ENCODE measurements around the gene OR51I2.

Gene OR51I2

DNA sequence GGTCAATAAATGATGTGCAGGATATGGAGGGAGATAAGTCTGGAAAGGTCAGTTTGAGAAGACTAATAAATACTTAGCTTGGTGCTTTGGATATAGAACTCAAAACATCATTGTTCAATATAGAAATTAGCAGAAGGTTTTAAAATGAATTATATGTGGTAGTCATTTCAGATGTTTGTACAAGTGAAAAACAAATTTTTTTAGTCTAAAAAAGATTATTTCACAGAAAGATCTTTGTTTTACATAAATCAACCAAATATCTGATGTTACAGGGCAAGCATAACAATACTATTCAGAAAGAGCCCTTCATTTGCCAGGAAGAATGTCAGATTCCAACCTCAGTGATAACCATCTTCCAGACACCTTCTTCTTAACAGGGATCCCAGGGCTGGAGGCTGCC lies 39.3 kb downstream of the OR51I2 start, which contains the start of gene OR52D1:
Gene OR52D1, plus strand, starts transcription at position 301 of the 400 bp plus-strand sequence. Its CDS starts 22 bp downstream, at position 323.
- no peak for TF ChIP-seq CTCF (IDR thresholded peaks at IDR 0.05; ENCODE audit: low read depth, low read length)
- no peak for DNase-seq (ENCODE audit: extremely low read depth, low read depth)

- no peak for TF ChIP-seq CTCF (IDR thresholded peaks at IDR 0.05; ENCODE audit: low read depth, low read length)
- DNase-seq (ENCODE audit: extremely low read depth, low read depth) = no peak
These were observed 39.8 kb downstream of the OR51I2 start for GRCh38 chr11:5488798-5489399.

DNA sequence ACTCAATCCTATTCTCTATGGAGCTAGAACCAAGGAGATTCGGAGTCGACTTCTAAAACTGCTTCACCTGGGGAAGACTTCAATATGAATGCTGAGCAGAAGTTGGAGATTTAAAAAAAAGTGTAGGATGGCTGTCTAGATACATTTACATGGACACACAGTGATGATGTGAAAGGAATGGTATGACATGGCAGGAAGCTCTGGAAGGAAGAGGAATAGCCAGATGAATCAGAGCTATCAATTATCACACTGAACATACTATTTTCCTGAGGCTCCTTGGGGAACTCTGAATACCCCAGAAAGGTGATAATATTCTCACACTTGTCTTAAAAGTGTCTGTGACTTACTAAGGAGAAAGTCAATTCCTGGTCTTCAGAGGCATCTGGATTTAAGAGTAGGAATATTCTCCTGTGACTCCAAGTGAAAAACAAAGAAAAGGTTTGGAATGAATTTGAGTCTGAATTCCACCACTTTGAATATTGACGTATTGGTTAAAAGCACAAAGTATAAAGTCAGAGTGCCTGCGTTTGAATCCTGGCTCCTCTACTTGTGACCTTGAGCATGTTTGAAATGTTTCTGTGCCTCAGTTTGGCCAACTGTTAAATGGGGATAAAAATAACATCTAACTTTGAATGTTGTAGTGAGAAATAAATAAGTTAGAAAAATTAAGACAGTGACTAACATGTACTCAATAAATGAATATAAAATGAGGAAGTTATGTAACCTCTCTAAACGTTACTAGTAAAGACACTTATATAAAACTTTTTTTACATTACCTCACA lies 40.6 kb downstream of the OR51I2 start:
- no peak for DNase-seq (ENCODE audit: extremely low read depth, low read depth)
- TF ChIP-seq CTCF (IDR thresholded peaks at IDR 0.05; ENCODE audit: low read depth, low read length) = no peak

DNA sequence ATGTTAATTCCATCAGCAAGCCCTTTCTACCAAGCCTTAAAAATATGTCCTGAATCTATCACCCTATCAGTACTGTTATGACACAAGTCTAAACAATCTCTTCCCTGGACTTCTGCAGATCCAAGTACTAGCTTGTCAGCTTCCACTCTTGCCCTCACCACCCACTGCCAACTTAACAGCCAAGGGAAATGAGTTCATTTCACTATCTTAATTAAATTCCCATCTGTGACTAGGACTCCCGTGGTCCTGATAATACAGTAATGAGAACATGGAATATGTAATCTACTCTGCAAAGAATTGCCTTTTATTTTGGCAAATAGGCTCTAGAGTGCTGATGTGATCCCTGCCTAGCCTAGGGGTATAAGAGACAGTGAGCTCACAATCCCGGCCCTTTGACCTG lies 50.5 kb downstream of the OR51I2 start:
- no peak for DNase-seq (ENCODE audit: extremely low read depth, low read depth)
- no peak for TF ChIP-seq CTCF (IDR thresholded peaks at IDR 0.05; ENCODE audit: low read depth, low read length)

DNA sequence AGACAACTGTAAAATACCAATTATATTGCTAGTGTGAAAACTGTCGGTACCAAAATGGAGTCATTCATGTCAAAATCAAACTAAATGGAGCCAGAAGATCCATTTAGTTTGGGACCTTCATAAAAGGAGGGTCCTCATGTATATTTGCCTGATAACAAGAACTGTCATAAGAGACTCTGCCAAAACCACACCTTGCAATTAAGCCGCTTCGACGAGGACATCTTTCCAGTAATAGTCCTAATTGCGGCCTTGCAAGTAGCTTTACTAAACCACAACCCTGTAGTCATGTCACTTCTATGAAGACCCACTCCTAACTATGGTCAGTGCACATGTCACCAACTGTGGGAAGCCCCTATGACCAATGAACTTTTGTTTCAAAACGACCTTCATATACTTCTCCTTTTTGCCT lies 51.3 kb downstream of the OR51I2 start:
- TF ChIP-seq CTCF (IDR thresholded peaks at IDR 0.05; ENCODE audit: low read depth, low read length) = no peak
- no peak for DNase-seq (ENCODE audit: extremely low read depth, low read depth)

DNA sequence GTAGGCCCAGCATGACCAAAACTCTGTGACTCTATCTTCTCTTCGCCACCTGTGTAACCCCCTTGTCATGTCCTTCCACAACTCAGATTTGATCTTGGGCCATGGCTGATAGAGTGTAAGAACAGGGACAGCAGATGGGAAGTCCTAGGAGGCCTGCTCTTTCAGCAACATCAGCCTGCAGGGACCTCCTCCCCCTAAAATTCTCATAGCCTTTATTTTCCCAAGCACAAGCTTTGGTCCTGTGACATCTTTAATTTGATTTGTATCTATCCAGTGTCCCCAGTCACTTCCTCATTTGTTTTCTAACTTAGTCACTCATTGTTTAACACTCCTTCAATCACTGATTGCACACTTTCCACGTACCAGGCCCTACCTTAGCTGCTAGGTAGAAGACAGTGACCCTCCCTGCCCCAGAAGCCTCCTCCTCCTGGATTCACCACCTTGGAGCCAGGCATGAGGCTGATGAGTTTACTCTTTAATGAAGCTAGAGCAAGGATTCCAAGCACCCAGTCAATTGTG lies 55.3 kb downstream of the OR51I2 start:
- DNase-seq (ENCODE audit: extremely low read depth, low read depth) = no peak
- no peak for TF ChIP-seq CTCF (IDR thresholded peaks at IDR 0.05; ENCODE audit: low read depth, low read length)

GRCh38 chr11:5505363-5506048 lies 56.4 kb downstream of the OR51I2 start:
- DNase-seq (ENCODE audit: extremely low read depth, low read depth) = no peak
- no peak for TF ChIP-seq CTCF (IDR thresholded peaks at IDR 0.05; ENCODE audit: low read depth, low read length)

Data from AG09319 (cell line).